HG02678 (cell line): ENCODE results near the gene TRIM15.
"Not testable (repeated sequence)": the region's sequence is repeated elsewhere in the genome, so short reads cannot be mapped to it uniquely, and the experiment has no call there.

ENCODE experiments used
- ATAC-seq: cut with Tn5 transposase; IDR thresholded peaks from one replicate; pipeline ENCODE4 v1.9.1; 2021; ENCODE audit warnings: mild to moderate bottlenecking, moderate library complexity; ENCODE audit not compliant: unreplicated experiment

The TRIM15 gene

DNA sequence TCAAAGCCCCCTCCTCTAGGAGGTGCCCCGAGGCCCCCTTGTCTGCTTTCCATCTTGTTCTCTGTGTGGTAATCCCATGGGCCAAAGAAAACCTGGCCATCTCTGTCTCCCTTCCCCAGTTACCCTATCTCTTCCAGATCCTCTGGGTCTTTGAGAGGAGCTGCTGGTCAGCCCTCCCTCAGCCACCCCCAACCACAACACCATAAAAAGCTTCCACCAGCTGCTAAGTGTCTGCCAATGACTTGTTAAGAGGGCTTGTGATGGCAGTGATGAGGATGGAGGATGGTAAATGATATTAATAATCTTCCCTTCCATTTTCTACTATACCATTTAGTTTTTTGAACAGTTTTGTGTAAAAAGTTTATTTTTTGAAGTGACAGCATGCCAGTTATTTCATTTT, 32.6 kb downstream of the TRIM15 start:
- no peak for ATAC-seq

DNA sequence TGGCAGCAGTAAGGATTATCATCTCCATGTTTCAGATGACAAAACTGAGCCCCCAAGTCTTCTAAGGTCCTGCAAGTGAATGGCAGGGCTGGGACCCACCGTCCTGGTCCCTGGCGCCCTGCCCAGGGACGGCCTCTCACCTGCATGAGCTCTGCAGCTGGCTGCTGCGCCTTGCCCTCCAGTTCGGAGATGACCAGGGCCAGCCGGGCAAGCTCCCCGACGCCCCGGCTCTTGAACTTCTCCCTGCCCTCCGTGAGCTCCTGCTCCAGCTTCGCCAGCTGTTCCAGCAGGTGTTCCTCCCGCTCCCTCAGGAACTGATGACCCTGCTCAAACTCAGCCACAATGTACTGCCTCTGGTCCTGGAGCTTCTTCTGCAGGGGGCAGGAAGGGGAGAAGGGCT, 33.0 kb downstream of the TRIM15 start:
- ATAC-seq, result no peak

DNA sequence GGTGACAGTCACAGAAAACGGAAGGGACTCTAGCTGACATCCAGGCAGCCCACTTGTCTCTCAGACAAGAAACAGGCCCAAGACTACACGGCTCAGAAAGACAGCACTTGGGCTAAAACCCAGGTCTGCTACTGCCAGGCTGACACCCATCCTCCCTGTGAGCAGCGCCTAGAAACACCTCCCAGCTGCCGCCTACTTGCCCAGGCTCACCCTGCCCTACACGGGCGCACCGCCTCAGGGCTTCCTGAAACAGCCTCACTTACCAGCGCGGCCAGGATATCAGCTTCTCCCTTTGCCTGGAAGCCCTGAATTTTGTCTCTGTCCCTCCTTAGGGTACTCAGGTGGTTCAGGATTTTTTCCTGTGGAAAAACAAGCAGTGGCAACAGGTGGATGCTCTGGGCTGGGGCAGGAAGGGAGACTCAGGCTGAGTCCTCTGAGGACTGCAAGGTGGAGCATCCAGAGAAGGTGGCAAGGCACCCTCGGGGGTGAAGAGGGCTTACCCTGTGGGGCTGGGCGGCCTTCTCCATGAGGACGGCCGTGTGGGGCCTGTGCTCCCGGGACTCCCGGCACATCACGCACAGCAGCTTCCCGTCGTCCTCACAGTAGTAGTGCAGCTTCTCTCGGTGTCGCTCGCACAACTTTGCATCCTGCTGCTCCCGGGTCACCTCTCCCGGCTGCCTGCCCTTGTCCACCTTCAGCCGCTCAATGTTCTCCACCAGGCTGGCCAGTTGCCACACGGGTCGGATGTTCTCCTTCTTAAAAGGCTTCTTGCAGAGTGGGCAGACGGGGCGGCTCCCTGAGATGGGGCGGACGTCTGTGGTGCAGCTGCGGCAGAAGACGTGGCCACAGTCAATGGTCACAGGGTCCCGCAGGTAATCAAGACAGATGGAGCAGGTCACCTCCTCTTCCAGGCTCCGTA, 35.1 kb downstream of the TRIM15 start:
- ATAC-seq, result no peak

DNA sequence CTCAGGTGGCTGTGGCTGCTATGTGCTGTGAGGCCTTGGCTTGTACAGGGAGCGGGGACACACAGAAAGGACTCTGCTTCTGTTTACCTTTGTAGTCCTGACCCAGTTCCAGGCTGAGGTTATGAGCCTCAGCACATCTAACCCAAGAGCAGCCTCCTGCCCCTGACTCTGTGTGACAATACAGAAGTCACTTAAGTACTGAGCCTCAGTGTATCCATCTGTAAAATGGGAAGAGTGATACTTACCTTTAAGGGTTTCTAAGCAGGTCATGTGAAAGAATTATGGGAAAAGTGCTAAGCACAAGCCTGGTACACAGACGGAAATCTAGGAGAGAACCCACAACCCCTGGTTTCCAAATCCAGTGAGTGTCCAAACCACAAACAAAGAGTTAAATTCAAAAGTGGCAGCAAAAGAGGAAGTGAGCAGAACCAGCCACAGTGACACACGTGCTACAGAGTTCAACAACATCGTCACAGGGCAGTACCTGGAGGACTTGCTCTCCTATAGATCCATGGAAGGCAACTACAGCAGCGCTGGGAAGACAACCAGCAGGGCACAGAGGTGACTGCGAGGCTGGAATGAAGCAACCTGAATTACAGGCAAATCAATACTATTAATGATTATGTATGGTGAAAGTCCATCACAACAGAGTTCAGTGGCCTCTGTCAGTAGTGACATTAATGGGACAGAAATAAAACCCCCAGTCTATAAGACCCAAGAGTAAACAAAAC, 37.4 kb downstream of the TRIM15 start:
- peak; percentile 55 for ATAC-seq

DNA sequence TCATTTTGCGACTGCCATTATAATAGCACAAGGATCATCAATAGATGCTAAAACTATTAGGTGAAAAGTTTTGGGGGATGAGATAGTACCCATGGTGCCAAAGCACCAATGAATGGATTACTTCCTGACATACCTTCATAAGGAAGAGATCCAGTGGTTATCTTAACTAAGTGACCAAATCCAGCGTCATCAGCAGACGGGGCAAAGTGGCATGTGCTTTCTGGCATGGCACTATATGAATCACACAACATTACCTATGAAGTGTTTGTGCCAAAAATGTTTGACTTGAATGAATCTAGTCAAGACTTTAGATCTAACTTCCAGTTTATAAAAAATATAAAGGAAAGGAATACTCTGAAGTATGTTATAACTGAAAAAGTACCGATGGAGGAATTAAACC, 39.0 kb downstream of the TRIM15 start:
- ATAC-seq, result no peak

DNA sequence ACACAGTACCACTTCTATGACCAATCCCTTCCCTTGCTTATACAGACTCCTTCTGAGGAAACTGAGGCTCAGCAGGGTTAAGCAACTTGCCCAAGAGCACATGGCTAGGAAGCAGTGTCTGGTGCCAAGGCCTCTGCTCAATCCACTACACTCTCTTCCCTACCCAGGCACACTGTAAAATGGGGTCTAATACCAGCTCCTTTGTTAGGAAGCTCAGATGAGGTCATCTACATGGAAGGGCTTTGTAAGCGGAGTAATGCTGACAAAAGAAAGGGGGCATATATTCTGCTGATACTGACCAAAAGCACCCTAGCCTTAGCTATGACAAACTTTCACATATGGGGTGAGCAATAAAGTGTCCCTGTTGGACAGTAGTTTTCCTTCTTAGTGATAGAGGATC, 40.8 kb downstream of the TRIM15 start:
- ATAC-seq, result no peak

DNA sequence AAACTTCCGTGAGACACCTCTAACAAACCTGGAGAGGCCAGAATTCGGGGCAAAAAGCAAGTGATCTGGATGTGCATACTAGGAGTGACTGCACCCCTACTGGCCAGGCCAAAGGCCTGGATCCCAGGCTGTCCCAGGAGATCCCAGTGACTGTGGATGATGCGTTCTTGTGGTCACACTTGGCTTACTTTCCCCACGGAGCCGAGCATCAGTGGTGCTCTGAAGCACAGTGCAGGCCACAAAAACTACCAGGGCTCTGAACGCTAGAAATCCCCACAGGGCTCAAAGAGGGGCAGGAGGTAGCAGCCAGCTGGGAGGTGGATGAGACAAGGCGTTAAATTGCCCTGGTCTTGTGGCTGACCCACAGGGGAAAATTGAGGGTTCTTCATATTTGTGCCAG, 42.8 kb downstream of the TRIM15 start:
- ATAC-seq, result no peak

DNA sequence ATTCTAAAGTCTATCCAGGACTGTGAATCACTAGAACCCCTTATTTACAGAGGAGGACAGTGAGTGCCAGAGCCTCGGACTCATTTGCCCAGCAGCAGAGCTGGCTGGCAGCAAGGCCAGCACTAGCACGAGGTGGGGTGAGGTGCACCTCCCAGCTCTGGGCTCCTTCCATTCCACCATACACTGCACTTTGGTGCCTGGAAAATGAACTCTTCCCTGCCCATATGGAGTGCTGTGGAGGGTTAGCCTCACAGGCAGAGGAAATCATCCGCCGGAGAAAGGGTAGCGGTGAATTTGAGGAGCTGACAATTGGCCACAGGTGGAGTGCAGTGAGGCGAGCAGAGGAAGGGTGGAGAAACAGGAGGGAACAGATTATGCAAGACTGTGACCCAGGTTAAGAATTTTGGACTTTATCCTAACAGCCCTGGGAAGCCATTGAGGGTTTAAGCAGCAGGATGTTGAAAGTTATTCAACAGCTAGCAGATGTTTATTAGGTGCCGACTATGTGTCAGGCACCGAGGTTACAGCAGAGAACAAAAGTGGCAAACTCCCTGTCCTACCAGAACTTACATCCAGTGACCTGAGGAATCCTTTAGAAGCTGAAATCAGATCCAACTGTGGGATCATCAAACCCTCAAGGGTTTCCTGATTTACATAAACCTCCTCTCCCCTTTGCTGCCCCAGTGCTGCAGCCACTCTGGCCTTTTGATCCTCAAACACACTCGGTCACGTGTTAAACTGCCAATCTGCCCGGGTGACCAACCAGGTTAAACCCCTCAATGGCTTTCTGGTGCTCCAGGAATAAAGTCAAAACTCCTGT, 43.7 kb downstream of the TRIM15 start:
- no peak for ATAC-seq

DNA sequence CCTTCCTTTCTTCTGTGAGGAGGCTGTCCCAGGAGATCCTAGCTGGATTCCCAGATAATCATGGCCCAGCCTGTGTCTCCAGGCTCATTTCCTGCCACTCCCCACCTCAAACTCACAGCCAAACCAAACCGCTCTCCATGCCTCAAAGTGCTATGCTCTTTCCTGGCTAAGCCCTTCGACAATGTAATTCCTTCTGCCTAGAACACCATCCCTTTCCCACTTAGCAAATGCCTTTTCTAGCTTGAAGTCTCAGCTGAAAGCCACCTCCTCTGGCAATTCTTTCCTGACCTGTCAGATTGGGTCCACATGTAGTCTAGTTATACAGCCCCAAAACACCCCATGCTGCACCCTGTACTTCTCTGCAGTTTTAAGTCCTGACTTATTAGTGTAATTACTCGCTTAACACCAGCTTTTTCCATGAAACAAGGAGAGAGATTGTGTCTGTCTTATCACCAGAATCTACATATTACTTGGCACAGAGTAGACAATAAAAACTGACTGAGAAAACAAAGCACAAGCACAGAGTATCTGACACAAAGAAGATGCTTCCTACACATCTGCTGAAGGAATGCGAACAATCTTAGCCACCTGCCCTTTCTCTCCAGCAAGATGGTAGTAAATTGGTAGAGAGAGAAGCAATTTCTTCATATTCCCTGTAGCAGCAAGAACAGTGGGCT, 44.4 kb downstream of the TRIM15 start:
- ATAC-seq, result no peak

DNA sequence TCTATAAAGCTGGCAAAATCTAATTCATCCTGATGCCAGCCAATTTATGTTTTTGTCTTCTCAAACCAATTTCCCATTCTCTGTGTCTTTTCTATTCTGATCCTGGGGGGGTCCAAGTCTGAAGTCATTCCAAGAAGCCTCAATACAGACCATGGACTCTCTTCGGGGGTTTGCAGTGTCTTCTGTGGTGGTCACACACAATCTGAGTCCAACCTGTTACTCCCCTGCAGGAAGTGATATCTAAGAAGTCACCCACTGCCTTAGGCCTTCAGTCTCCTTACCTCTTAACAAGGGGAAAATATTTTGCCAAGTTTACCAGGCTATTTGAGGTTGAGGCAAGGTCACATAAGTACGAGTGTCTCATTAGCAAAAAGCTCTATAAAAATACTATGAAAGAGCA, 48.0 kb downstream of the TRIM15 start:
- no peak for ATAC-seq

DNA sequence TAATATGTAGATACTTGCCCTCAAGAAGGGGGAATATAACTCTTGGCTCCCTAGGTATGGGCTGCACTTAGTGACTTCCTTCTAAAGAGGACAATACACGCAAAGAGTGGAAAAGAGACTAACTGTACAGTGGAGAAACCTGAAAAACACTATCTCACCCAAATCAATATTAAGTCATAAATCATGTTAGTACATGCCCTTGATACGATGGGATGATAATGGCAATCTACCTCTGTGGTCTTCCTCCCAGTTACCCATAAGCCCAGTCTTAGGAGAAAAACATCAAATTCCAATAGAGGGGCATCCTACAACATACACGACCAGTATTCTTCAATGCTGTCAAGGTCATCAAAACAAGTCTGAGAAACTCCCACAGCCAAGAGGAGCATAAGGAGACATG, 48.6 kb downstream of the TRIM15 start:
- ATAC-seq, result no peak

DNA sequence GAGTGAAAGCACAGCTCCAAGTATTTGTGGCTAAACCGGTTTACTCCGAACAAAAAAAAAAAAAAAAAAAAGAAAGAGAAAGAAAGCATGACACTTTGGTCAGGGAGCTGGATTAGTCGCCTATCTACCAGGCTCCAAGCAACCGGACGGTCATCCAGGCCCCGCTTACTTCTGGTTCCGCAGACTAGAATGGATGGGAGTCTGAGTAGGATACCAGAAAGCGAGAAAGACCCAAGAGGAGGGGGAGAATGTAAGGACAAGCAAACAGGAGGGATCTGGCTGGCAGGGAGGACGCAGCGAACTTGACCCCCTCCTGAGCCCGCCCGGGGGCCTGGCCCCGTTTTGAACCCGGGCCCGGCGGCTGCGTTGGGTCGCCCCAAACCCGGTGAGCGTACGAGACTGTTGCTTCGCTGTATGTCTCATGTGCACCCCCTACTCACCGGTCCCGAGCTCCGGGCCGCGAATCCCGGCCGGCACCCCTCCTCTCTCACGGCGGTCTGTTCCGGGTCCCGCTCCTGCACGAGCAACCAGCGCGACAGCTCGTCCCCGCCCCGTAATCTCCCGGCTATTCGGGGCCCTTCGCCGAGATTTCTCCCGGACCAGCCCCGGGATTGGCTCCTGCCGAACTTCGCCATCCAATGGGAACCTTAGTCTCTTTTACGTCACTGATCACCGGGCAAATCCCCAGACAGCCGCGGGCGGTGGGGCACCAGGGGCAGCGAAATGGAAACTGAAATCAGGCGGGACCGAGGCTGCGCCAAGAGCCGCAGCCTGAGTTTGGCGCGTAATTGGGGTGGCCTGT, 49.7 kb downstream of the TRIM15 start, which contains the start of gene TRIM26:
Gene TRIM26, minus strand, starts transcription at position 542 of the 802 bp plus-strand sequence. CDS start 14,303 bp downstream, outside the sequence.
- peak; percentile 86 for ATAC-seq

DNA sequence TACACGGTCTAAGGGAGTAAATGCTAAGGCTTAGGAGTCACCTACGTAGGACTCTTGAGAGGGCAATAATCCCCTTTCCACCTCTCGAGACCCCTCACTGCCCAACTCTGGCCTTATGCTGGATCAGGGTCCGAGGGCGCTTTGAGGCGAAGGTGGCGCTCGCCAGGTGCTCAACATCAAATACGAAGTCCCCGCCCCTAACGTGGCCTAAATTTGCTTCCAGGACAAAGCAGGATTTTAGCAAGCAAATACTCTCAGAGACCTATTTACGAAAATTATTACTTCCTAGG, 50.3 kb downstream of the TRIM15 start:
- no peak for ATAC-seq

DNA sequence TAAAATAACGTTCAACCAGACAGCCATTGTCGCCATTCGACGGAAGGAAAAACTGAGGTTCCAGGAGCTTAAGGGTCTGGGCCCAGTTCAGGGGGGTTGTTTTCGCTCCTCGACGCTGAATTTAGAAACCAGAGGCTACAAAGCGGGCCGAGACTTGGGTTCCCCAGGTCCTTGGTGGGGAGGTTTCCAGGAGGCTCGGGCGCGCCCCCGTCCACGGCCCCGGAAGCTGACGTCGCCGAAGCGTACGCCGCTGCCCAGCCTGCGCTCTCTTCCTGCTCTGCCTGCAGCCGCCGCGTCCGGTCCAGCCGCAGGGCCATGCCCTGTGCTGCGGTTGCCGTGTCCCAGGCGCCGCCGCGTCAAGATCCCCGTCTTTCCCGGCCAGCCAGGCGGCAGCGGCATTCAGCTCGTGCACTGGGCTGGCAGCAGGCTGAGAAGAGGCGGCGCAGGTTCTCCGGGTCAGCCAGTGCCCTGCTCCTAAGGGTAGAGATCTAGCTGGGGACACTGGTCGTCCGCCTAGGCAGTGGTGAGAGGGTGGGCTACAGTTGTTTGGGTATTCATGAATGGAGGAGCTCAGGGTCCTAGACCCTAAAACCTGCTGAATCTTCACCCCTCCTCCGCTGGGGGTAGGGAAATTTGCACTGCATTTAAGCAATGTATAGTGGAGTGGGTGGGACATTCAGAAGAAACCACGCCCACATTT, 50.8 kb downstream of the TRIM15 start:
- peak; percentile 63 for ATAC-seq

DNA sequence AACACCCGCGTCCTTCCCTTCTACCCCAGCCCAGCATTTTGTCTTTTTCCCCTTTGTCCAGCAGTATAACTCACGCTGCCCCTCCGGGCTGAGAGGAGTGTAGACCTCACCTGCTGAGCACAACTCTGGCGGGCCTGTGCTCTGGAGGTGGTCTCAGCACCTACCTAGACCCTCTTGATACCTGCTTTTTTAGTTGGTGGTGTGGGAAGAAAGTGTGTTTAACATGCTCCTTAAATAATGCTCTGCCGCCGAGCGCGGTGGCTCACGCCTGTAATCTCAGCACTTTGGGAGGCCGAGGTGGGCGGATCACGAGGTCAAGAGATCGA, 51.3 kb downstream of the TRIM15 start:
- no peak for ATAC-seq

DNA sequence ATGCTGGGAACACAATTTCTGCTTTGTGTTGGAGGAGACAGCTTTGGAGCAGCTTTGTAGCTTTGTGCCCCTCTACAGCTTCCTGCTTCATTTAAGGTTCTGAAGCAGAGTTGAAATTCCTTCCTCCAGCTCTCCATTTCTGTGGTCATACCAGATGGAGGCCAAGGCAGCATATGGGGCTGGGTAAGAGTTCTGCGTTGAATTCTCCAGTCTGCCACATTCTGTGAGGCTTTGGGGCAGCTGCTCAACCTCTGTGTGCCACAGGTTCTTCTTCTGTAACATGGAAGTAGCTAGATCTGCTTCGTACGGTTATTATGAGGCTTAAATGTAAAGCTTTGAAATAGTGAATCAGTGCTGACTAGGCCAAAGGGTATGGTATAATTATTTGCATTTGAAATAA, 52.8 kb downstream of the TRIM15 start:
- no peak for ATAC-seq

DNA sequence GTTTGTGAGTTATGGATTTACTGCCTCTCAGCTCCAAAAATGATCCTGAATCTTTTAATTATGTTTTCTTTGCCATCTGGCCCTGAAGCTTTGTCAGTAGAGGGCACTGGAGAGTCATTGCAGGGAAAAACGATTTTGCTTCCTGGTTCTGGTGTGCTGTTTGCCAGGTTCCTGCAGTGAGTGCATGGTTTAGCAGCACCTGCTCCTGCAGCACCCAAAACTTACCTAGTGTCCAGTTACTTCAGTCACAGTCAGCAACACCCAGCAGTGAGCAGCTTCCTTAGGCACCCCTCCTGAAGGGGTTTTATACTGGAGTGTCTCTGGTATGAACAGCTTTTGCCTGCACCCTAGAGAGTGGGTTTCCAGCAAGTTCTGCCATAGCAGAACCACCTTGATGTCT, 55.9 kb downstream of the TRIM15 start:
- no peak for ATAC-seq

DNA sequence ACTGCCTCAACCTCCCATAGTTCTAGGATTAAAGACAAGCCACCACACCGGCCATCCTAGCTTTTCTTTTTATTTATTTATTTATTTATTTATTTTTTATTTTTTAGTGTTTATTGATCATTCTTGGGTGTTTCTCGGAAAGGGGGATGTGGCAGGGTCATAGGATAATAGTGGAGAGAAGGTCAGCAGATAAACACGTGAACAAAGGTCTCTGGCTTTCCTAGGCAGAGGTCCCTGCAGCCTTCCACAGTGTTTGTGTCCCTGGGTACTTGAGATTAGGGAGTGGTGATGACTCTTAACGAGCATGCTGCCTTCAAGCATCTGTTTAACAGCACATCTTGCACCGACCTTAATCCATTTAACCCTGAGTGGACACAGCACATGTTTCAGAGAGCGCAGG, 58.0 kb downstream of the TRIM15 start:
- ATAC-seq, result not testable (repeated sequence)

DNA sequence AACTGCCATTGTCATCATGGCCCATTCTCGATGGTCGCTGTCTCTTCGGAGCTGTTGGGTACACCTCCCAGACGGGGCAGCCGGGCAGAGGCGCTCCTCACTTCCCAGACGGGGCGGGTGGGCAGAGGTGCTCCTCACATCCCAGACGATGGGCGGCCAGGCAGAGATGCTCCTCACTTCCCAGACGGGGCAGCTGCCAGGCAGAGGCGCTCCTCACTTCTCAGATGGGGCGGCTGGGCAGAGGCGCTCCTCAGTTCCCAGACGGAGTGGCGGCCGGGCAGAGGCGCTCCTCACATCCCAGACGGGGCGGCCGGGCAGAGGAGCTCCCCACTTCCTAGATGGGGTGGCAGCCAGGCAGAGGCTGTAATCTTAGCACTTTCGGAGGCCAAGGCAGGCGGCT, 58.6 kb downstream of the TRIM15 start:
- ATAC-seq, result not testable (repeated sequence)
